MM.1S (cell line): ENCODE results near the gene KRTAP12-1.
"Not testable (repeated sequence)": the region's sequence is repeated elsewhere in the genome, so short reads cannot be mapped to it uniquely, and the experiment has no call there.

Experiments used
- CTCF ChIP-seq: fragments of 300-600 bp; sonication (generic); IDR thresholded peaks from 2 replicates; pipeline ENCODE4 v1.5.1; 2016; ENCODE audit warnings: antibody characterized with exemption, low read length, mixed read lengths
- EZH2 ChIP-seq: fragments of 300-600 bp; sonication (generic); optimal IDR thresholded peaks from 2 replicates; pipeline ENCODE3; 2017; ENCODE audit warnings: low read depth, mild to moderate bottlenecking, antibody characterized with exemption, low read length, mixed read lengths
- EZH2phosphoT487 ChIP-seq: fragments of 300-600 bp; sonication (generic); IDR thresholded peaks from 2 replicates; pipeline ENCODE4 v1.6.1; 2018; ENCODE audit warnings: antibody characterized with exemption, low read length

- not testable (repeated sequence) for TF ChIP-seq CTCF, EZH2, EZH2phosphoT487
These were observed 35.4 kb downstream of the KRTAP12-1 start, which contains the start of gene KRTAP10-11 for GRCh38 chr21:44646366-44647221.
